ENCODE data around the gene CFAP58. TPM values are rescaled to one million over a fixed set of nuclear protein-coding genes. Genes with fewer than 3 reads are reported as not detected.

The CFAP58 gene
- polyA plus RNA-seq, 3 donors, result 0.16 TPM; not detected in 2

GRCh38 chr10:104417637-104418292 lies 64.1 kb downstream of the CFAP58 start:
- H3K4me2 ChIP-seq (replicated peaks; ENCODE audit: extremely low read depth, low read length, poor library complexity, severe bottlenecking), result peak overlapping the region; percentile 51
- peak overlapping the region in 6 of 7 donors; percentile 68 to 88 (median 82) for H3K27ac Mint-ChIP-seq
- peaks cover 0 to 4% (median 0%) of the 10 kb centered on the region in 7 donors for H3K9me3 Mint-ChIP-seq
- peak overlapping the region; percentile 13 for H2AFZ ChIP-seq (ENCODE audit: insufficient read depth, low read depth, low read length, poor library complexity, severe bottlenecking)
- H3K36me3 ChIP-seq (replicated peaks in 1 of 2; ENCODE audit: control insufficient read depth in 1 of 2, insufficient read depth in 2 of 2, low read length in 2 of 2), result no peaks in the 10 kb centered on the region
- H3K4me3 Mint-ChIP-seq, result peak overlapping the region in 1 of 2 donors; percentile 14
- no peaks in the 10 kb centered on the region for H3K79me2 ChIP-seq (ENCODE audit: insufficient read depth, low read length)
- peak overlapping the region in 1 of 3 experiments; percentile 16 for H3K4me3 ChIP-seq (replicated peaks in 1 of 3; ENCODE audit: low read depth in 2 of 3, low read length in 3 of 3)
- H3K27me3 Mint-ChIP-seq (ENCODE audit: low read depth in 3 of 3), result peaks cover 1 to 2% (median 2%) of the 10 kb centered on the region in 3 donors
- H3K27me3 ChIP-seq (ENCODE audit: control insufficient read depth in 2 of 2, insufficient read depth in 2 of 2, low read length in 2 of 2), result no peaks in the 10 kb centered on the region
- no peaks in the 10 kb centered on the region for H4K20me1 ChIP-seq (ENCODE audit: insufficient read depth, low read length)
- peak overlapping the region in 1 of 2 donors; percentile 39 for H3K27ac ChIP-seq (ENCODE audit: low read depth in 1 of 2, low read length in 2 of 2)
- peaks cover 39% of the 10 kb centered on the region for H3K4me1 Mint-ChIP-seq
- H3K9ac ChIP-seq (ENCODE audit: insufficient read depth, low read length, poor library complexity, severe bottlenecking), result no peak overlapping the region
- TF ChIP-seq, protein P1, sequence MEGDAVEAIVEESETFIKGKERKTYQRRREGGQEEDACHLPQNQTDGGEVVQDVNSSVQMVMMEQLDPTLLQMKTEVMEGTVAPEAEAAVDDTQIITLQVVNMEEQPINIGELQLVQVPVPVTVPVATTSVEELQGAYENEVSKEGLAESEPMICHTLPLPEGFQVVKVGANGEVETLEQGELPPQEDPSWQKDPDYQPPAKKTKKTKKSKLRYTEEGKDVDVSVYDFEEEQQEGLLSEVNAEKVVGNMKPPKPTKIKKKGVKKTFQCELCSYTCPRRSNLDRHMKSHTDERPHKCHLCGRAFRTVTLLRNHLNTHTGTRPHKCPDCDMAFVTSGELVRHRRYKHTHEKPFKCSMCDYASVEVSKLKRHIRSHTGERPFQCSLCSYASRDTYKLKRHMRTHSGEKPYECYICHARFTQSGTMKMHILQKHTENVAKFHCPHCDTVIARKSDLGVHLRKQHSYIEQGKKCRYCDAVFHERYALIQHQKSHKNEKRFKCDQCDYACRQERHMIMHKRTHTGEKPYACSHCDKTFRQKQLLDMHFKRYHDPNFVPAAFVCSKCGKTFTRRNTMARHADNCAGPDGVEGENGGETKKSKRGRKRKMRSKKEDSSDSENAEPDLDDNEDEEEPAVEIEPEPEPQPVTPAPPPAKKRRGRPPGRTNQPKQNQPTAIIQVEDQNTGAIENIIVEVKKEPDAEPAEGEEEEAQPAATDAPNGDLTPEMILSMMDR (IDR thresholded peaks at IDR 0.05), result no peak
- intact Hi-C loops (cut with micrococcal nuclease), result no loop called here
- WGBS (ENCODE audit: insufficient coverage), result no CpG with 5 or more reads among the region's 6 CpGs
- H3K36me3 Mint-ChIP-seq, result no peaks in the 10 kb centered on the region
- H3K9me3 ChIP-seq (replicated peaks in 1 of 2; ENCODE audit: control insufficient read depth in 1 of 2, insufficient read depth in 1 of 2, low read length in 2 of 2), result no peaks in the 10 kb centered on the region
- peak; percentile 52 to 70 (median 54) for DNase-seq
- peaks cover 32 to 33% of the 10 kb centered on the region in 2 donors for H3K4me1 ChIP-seq (ENCODE audit: control insufficient read depth in 1 of 2, insufficient read depth in 2 of 2, low read length in 2 of 2)

DNA sequence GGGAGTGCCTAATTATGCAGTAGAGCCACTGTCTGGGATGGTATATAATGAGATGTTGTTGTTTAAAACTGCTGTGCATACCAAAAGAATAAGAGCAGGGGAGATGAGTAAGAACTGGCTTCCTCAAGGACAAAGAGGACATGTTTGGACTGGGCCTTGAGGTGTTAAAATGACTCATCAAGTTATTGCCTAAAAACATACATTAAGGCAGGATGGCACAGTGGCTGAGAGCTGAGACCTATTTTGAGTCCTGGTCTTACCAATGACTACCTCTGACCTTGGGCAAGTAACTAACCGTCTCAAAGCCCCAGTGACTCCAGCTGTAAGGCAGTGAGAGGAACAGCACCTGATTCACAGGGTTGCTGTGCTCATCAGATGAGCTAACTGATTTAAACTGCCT lies 71.1 kb downstream of the CFAP58 start:
- H3K79me2 ChIP-seq (ENCODE audit: insufficient read depth, low read length), result no peaks in the 10 kb centered on the region
- no peaks in the 10 kb centered on the region for H3K36me3 ChIP-seq (replicated peaks in 1 of 2; ENCODE audit: control insufficient read depth in 1 of 2, insufficient read depth in 2 of 2, low read length in 2 of 2)
- no peak for DNase-seq
- H3K27me3 ChIP-seq (ENCODE audit: control insufficient read depth in 2 of 2, insufficient read depth in 2 of 2, low read length in 2 of 2), result no peaks in the 10 kb centered on the region
- no peak overlapping the region for H2AFZ ChIP-seq (ENCODE audit: insufficient read depth, low read depth, low read length, poor library complexity, severe bottlenecking)
- Mint-ChIP-seq H3K27me3 (ENCODE audit: low read depth in 3 of 3) (peaks cover 0 to under 1% (median 0%) of the 10 kb centered on the region in 3 donors), H3K4me3 (no peak overlapping the region), H3K27ac (no peak overlapping the region), H3K9me3 (no peaks in the 10 kb centered on the region), H3K36me3 (no peaks in the 10 kb centered on the region), H3K4me1 (peaks cover 3% of the 10 kb centered on the region)
- no peak overlapping the region for H3K4me3 ChIP-seq (replicated peaks in 1 of 3; ENCODE audit: low read depth in 2 of 3, low read length in 3 of 3)
- H3K4me2 ChIP-seq (replicated peaks; ENCODE audit: extremely low read depth, low read length, poor library complexity, severe bottlenecking), result no peak overlapping the region
- TF ChIP-seq, protein P1 (IDR thresholded peaks at IDR 0.05), result no peak
- H4K20me1 ChIP-seq (ENCODE audit: insufficient read depth, low read length), result no peaks in the 10 kb centered on the region
- H3K9me3 ChIP-seq (replicated peaks in 1 of 2; ENCODE audit: control insufficient read depth in 1 of 2, insufficient read depth in 1 of 2, low read length in 2 of 2), result no peaks in the 10 kb centered on the region
- H3K9ac ChIP-seq (ENCODE audit: insufficient read depth, low read length, poor library complexity, severe bottlenecking), result no peak overlapping the region
- intact Hi-C loops (cut with micrococcal nuclease), result no loop called here
- no peak overlapping the region for H3K27ac ChIP-seq (ENCODE audit: low read depth in 1 of 2, low read length in 2 of 2)
- H3K4me1 ChIP-seq (ENCODE audit: control insufficient read depth in 1 of 2, insufficient read depth in 2 of 2, low read length in 2 of 2), result peaks cover 0 to under 1% of the 10 kb centered on the region in 2 donors
- WGBS (ENCODE audit: insufficient coverage), result 89% methylated on average over 1 of the region's 1 CpG
